GM19438 (cell line): ENCODE results near the gene C1orf174.
A peak's percentile ranks its signal among the peaks of the same experiment; 100 is the strongest.

Source experiments
- ATAC-seq: cut with Tn5 transposase; IDR thresholded peaks from one replicate; pipeline ENCODE4 v1.9.1; 2021; ENCODE audit warnings: low read depth; ENCODE audit not compliant: unreplicated experiment

The C1orf174 gene

GRCh38 chr1:3900150-3900968 is at the start of gene C1orf174:
Gene C1orf174 (minus strand): TSS chr1:3900272. CDS start chr1:3900186, 86 bp downstream.
- peak; percentile 70 for ATAC-seq

- no peak for ATAC-seq
Measured at GRCh38 chr1:3948344-3948743, 48.3 kb upstream of the C1orf174 start.

DNA sequence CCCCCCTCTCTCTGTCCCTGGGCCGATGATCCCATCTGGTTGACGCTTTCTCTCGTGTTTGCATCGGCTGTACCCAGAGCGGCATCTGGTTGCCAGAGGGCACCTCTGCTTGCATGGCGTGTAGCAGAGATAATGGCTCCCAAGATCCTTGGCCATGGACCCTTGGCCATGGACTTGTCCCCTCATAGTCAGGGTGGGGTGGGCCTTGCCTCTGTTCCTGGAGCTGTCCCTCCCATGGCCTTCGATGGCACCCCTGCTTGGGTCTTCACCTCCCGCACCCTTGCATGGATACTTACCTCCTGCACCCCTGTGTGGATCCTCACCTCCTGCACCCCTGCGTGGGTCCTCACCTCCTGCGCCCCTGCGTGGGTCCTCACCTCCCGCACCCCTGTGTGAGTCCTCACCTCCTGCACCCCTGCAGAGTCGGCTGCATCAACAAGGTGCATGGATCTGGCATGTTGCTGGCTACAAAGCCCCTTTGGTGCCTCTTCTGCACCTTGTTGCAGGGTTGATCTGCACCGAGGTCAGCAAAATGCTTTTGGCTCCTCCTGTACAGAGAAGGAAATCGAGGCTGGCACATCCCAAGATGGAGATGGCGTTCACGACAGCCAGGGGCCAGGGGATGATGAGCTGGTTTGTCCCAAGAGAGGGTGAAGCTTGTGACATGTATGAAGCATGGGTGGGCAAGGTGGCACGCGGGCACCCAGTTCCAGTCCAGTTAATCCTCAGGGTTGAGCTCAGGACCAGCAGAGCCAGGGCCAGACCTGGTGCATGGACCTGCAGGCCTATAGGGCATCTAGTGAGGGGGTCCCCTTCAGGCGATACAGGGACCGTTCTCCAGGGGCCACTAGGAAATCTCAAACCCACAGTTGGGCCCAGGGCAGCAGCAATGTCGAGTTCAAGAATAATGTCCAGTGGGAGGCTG is 46.1 kb upstream of the C1orf174 start:
- ATAC-seq, result no peak

DNA sequence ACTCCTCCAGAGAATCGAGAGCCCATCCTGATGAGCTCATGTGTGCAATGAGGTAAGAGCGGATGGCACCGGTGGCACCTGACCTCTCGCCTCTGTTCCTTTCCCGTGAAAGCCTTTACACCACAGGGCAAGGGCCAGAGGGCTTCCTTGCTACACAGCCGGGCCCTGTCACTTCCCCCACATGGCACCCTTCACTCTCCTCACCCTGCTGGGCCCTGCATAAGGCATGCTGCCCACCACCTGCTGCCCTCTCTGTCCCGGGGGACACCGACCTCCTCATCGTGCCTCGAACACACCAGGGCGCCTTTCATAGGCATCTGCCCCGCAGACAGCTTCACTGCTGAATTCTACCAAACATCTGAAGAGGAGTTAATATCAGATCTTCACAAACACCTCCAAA is 45.1 kb upstream of the C1orf174 start:
- ATAC-seq, result no peak

GRCh38 chr1:3944578-3945125 is 44.6 kb upstream of the C1orf174 start:
- ATAC-seq, result no peak

GRCh38 chr1:3943806-3944577 is 43.9 kb upstream of the C1orf174 start:
- ATAC-seq, result no peak

DNA sequence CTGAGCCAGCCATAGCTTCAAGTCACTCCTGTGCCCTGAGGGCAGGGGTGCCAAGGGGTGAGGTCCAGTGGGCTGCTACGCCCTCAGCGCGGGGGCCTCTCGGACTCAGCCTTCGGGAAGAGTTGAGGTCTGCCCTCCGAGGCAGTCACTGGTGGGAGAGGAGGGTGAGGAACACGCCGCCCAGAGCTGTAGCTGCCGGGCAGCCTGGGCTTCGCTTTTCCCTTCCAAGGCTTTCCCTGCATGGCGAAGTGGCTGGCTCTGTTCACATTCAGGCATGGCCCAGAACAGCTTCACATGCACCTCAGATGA is 43.0 kb upstream of the C1orf174 start:
- ATAC-seq, result no peak

- ATAC-seq, result no peak
Measured at GRCh38 chr1:3942416-3943122, 42.5 kb upstream of the C1orf174 start.

GRCh38 chr1:3940754-3941345 is 40.8 kb upstream of the C1orf174 start:
- ATAC-seq, result no peak

- ATAC-seq, result no peak
Measured at GRCh38 chr1:3940081-3940753, 40.1 kb upstream of the C1orf174 start.

DNA sequence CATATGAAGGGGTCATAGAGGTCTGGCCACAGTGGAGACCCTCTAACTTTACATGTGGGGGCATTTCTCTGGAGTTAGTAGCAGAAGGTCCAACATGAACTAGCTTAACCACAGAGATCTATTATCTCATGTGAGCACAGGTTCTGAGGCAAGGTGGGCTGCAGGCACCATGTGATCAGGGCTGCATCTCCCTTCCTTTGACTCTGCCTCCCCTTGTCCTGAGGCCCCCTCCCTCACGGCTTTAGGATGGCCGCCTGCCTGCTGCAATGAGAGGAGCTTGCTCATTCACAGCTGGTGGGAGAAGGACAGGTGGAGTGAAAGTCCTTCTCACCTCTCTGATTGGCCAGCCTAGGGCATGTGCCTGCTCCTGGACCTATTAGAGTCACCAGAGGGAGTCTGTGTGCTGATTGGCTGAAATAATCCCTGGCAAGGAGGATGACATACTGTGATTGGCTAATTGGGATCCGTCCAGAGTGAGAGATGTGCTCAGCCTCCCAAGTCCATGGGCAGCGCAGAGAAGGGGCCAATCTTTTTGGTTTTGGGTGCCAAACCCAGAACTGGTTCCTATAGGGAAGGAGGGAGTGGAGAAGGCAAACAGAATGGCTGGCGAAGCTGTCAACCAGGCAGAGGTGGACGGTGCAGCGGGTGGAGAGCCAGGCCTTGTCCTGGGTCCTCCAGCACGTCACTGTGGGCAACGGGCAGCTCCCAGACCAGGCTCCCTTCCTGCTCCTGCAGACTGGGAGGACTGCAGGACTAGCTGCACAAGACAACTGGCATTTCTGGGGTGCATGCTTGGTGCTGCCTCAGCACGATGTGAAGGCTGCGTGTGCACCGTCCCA is 39.4 kb upstream of the C1orf174 start:
- ATAC-seq, result no peak

- ATAC-seq, result no peak
Measured at GRCh38 chr1:3932156-3932919, 32.3 kb upstream of the C1orf174 start.

GRCh38 chr1:3931007-3931912 is 31.2 kb upstream of the C1orf174 start:
- ATAC-seq, result no peak

GRCh38 chr1:3930301-3931006 is 30.4 kb upstream of the C1orf174 start:
- ATAC-seq, result no peak

DNA sequence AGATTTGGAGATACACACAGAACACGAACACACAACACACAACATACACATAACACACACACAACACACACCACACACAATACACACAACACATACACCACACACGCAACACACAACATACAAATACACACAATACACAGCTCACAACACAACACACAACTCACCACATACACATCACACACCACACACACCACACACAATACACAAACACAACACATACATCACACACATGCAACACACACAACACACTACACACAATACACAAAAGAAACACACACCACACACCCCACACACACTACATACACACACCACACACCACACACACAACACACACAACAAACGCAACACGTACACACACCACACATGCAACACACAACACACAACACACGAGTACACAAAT is 29.1 kb upstream of the C1orf174 start:
- no peak for ATAC-seq

GRCh38 chr1:3928586-3928985 is 28.5 kb upstream of the C1orf174 start:
- no peak for ATAC-seq
